Adipose tissue (tissue), 3 donors: ENCODE results near the gene RBM34. TPM values are rescaled to one million over a fixed set of nuclear protein-coding genes. Genes with fewer than 3 reads are reported as not detected.
"Not testable (repeated sequence)": the region's sequence is repeated elsewhere in the genome, so short reads cannot be mapped to it uniquely, and the experiment has no call there.

Source experiments
- H3K27ac ChIP-seq: one replicate; pipeline ENCODE4 v1.5.1; 2013; ENCODE audit warnings: low read depth, low read length
- WGBS, 3 donors: extraction: QIAGEN DNeasy Blood & Tissue Kit; methylation state at CpG; one replicate each; pipeline ENCODE4 v1.1.7; 2013; 5-methylcytosine and 5-hydroxymethylcytosine counted together
- polyA plus RNA-seq, 3 donors: library from polyadenylated mRNA; stranded (reverse); fragments of 200-250 nt; gene quantifications; one replicate each; pipeline ENCODE4 v1.2.3, GENCODE V29; 2013
- donor health status: healthy with polysubstance abuse.
- donor health status: Bipolar disorder and iron deficiency.
- donor health status: healthy.

The RBM34 gene, protein sequence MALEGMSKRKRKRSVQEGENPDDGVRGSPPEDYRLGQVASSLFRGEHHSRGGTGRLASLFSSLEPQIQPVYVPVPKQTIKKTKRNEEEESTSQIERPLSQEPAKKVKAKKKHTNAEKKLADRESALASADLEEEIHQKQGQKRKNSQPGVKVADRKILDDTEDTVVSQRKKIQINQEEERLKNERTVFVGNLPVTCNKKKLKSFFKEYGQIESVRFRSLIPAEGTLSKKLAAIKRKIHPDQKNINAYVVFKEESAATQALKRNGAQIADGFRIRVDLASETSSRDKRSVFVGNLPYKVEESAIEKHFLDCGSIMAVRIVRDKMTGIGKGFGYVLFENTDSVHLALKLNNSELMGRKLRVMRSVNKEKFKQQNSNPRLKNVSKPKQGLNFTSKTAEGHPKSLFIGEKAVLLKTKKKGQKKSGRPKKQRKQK
- polyA plus RNA-seq = 10 to 100 TPM; 26.0 to 61.9 (median 46.0) TPM

DNA sequence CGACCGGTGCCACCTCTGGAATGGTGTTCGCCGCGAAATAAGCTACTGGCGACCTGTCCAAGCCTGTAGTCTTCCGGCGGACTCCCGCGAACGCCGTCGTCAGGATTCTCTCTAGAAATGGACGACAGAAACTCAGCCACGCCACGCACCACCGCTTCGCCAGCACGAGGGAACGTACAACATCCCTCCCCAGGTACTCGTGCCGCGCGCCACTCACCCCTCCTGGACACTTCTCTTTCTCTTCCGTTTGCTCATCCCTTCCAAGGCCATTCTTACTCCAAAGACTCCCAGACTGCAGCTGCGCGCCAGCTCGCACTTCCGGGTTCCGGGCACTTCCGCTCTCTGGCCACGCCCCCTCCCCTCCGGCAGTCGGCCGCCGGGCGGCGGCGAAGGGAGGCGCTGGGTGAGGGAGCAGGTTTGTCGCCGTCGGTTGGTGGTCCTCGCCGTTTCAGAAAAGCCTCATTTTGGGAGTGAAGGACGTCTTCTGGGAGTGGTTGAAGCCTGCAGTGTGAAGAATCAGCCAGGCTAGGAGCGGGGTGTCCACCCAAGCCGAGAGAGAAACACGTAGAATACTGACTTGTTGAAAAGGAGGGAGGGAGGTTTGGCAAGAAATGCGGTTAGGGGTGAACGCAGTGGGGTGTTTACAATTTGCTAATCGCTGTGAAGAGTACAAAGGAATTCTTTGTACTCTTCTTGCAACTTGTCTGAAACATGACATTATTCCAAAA, at the start of gene RBM34:
TSS of gene RBM34 (minus strand) at position 294 of the 728 bp plus-strand sequence. CDS start at position 270, 24 bp downstream.
- H3K27ac ChIP-seq = no peak within 1 kb of the TSS
- WGBS, 3 donors = 0 to 1% (median 0%) methylated on average over 52 of the region's 52 CpGs

DNA sequence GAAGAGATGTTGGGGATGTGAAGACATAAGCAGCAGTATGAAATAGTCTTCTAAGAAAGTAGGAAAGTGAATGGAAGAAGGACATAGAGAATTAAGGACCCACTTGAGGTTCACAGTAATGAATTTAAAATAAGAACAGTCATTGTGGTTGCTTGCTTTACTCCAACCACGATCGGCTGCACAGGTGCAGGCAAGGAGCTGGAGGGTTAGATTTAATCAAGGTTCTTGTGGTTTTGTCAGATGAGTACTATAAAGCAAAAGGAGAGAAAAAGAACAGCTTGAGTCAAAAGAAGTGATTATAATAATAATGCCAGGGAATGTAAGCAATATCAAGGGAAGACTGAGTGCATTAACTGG, 46.1 kb upstream of the RBM34 start:
- 58 to 87% (median 66%) methylated on average over 2 of the region's 2 CpGs for WGBS, 3 donors
- H3K27ac ChIP-seq = no peak overlapping the region

DNA sequence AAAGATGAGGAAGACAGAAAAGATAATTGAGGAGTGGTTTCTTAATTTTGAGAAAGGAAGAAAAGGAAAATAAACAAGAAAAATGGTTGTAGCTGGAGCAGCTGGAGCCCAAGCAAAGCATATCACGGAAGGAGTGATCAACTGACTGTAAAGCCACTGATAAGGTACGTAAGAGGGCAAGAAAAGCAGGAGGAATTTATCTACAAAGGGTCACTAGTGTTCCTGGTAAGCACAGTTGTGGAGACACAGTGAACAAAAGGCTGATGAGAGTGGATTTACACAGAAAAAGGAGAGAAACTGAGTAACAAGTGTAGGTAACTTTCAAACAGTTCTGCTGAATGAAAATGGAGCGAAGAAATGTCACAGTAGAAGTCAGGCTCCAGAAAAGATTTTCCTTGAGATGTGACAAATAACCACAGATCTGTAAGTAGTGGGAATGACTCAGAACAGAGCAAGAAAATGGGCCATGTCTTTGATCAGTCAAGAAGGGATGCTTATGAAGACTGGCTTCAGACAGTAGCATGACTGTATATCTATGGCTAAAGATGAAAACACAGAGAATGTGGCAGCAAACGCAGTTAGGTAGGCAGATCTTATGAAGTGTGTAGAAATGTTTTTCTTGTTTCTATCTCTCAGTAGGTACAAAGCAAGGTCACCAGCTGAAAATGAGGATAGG, 45.6 kb upstream of the RBM34 start:
- 75 to 89% (median 88%) methylated on average over 4 of the region's 4 CpGs for WGBS, 3 donors
- H3K27ac ChIP-seq = no peak overlapping the region

DNA sequence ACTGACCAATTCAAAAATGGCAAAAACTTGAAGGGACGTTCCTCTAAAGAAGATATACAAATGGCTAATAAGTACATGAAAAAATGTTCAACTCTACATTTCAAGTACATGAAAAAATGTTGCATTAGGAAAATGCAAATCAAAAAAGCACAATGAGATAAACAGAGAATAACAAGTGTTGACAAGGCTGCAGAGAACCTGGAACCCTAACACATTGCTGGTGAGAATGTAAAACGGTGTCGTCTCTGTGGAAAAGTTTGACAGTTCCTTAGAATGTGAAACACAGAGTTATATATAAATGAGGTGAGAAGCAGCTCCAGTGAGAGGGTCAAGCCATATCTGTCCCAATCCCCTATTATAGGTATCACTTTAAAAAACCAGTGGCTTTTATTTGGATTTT, 44.6 kb upstream of the RBM34 start:
- WGBS, 3 donors = 97 to 100% (median 98%) methylated on average over 3 of the region's 3 CpGs
- H3K27ac ChIP-seq = no peak overlapping the region

DNA sequence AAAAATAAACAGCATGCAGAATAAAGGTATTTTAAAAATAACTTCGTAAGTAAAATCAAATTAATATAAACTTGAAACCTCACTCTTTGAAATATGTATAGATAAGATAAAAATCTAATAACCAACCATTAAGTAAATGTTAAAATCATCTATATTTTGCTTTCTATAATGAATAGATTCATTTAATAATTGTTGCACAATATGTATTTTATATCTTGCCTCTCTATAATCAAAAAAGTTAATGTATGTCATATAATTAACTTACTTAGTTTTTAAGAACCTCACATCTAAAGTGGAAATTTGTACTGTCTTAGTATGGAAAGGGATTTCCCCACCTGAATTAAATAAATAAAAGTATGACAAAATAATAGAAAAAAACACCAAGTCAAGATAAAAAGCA, 42.4 kb upstream of the RBM34 start:
- WGBS, 3 donors = 92 to 96% (median 94%) methylated on average over 1 of the region's 1 CpG
- H3K27ac ChIP-seq = no peak overlapping the region

DNA sequence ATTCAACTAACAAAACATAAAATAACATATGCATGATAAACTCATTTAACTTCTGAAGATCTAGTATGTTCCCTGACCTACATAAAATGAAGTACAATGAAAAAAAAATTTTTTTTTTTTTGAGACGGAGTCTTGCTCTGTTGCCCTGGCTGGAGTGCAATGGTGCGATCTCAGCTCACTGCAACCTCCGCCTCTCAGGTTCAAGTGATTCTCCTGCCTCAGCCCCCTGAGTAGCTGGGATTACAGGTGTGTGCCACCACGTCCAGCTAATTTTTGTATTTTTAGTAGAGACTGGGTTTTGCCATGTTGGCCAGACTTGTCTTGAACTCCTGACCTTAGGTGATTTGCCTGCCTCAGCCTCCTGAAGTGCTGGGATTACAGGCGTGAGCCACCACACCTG, 41.4 kb upstream of the RBM34 start:
- 95 to 98% (median 97%) methylated on average over 5 of the region's 5 CpGs for WGBS, 3 donors
- not testable (repeated sequence) for H3K27ac ChIP-seq

DNA sequence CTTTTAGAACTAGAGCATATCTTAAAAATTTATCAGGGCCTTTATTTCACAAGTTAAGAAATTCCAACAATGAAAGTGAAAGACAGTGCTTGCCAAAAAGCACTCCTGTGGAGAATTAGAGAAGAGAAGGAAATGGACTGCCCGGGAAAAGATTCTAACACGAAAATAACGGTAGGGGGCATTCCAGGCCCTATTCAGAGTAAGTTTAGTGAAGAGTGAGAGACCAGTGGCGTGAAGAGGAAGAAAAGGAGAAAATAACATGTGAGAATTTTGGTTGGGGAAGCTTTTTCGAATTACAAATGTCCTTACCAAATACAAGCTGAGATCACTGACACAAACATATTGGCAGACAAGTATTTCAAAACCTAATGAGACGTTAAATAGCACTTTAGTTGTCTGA, 38.4 kb upstream of the RBM34 start:
- no peak overlapping the region for H3K27ac ChIP-seq
- 34 to 45% (median 44%) methylated on average over 6 of the region's 6 CpGs for WGBS, 3 donors

DNA sequence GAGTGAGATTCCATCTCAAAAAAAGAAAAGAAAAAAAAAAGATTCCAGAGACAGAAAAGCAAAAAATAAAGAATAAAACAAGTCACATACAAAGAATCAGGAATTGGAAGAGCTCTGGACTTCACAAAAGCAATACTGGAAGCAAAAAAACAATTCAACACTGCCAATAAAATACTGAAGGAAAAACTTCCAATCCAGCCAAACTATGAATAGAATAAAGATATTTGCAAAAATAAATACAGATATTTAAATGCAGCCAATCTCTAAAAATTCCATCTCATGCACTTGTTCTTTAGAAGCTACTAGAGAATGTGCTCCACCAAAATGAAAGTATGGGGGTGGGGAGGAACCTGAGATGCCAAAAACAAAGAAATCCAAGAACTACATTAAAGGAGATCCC, 29.4 kb upstream of the RBM34 start:
- H3K27ac ChIP-seq = no peak overlapping the region

DNA sequence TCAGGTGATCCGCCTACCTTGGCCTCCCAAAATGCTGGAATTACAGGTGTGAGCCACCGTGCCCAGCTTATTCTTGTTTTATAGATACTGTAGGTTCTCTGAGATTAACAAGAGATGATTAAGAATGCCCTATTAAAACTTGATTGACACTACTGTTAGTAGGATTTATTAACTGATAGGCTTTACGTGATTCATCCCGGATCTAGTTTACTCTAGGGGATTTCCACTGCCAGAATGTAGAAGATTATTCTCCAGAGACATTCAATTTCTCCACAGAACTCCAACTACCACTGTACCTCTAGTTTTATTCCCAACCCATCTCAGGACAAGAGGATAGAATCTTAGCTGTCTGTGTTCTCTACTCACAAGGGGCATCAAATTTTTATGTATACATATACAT, 26.3 kb upstream of the RBM34 start:
- H3K27ac ChIP-seq = no peak overlapping the region
- WGBS, 3 donors = 81 to 89% (median 85%) methylated on average over 4 of the region's 4 CpGs

DNA sequence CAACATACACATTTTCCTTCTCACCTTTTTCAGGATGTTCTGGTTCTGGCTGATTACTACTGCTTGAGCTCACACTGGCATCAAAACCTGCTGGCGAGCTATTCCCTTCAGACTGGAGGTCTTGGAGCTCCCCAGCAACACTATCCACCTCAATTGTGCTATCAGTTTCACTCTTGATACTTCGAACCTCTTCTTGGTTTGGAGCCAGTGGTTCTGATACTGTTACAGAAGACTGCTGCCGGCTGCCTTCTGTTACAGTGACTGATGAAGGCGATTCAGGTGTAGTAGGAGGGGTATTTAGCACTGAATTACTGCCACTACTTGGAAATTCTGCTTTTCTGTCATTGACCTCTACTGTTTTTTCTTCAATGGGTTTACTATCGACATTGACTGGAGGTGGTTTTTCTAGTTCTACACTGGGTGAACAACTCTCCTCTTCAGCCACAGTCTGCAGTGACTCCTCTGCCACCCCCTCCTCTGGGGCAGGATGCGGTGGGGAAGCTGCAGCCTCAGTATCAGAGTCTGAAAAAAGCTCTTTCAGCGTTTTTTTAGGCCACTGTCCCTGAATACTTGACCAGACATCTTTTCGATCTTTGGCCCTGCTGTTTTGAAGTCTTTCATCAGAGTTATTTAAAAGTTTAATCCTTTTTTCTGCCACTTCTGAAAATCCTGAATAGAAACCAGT, 20.7 kb upstream of the RBM34 start:
- WGBS, 3 donors = 80 to 91% (median 90%) methylated on average over 8 of the region's 8 CpGs
- H3K27ac ChIP-seq = no peak overlapping the region

DNA sequence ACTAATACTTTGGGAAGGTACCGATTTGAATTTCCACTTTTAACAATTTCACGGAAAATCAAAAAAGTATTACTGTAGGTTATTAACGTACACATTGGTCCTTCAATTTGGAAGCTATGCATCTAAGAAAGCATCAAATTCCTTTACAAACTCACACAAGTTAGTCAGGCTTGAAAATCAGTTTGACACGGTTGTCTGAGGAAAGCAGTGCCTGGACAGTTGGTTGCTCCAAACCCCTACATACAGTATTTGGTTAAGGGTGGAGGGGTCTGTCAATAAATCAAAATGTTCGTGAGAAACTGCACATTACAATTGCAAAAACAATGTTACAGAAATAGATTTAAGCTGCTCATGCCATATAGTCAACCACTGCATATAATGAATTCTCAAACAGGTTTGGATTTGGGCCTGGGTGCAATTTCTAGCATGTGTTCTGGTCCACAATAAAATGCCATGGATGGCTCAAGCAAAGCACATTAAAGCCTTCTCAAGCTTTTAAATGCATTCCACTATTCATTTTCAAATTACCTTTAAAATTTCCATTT, 19.9 kb upstream of the RBM34 start:
- WGBS, 3 donors = 92% methylated on average over 5 of the region's 5 CpGs
- H3K27ac ChIP-seq = no peak overlapping the region

DNA sequence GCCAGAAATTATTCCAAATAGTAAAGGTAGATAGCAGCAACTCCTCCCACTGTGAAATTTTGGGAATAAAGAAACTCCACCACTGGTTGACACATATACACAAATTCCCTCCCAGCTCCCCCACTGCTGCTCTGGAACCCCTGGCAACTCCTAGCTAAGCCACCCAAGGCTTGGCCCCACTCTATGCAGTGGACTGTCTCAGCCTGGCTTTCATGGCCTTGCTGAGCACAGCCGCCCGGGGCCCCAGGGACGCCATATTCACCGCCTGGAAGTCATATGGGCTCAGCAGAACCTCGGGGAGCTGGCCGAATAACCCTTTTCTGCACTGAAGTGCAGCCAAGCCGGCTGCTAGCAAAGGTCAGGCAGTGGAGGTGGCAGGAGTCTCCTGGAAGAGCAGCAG, 15.4 kb upstream of the RBM34 start:
- no peak overlapping the region for H3K27ac ChIP-seq
- WGBS, 3 donors = 80 to 89% (median 83%) methylated on average over 7 of the region's 7 CpGs

DNA sequence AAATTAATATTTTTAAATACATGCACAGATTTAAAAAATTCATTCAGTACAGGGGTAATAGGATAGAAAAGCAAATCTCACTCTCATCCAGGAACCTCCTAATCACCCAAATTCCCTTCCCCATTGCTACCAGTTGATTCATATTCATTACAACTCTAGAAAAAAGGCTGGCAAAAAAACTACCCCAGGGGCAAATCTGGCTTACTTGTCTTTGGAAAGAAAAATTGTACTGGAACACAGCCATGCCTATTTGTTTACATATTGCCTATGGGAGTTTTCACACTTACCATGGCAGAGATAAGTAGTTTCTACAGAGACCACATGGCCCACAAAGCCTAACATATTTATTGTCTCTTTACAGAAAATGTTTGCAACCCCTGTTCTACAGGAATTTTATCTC, 8.9 kb upstream of the RBM34 start:
- no peak overlapping the region for H3K27ac ChIP-seq

DNA sequence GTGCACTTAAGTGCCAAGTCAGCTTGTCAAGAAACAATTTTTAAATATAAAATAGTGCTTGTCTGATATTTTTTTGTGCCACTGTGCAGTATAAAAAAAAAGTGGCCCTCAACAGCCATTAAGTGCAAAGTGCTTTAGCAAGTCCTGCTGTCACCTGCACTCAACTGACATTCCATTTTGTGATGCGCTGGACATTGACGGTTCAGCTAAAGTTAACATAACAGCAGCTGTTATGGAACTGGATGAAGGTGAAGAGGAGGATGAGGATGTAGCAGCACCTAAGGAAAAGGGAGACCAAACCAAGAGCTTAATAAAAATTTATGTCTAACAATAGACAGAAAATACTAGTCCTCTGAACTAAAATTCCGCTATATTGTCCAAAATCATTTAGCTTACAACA, 7.3 kb upstream of the RBM34 start:
- no peak overlapping the region for H3K27ac ChIP-seq
- WGBS, 3 donors = 94 to 96% (median 95%) methylated on average over 3 of the region's 3 CpGs

DNA sequence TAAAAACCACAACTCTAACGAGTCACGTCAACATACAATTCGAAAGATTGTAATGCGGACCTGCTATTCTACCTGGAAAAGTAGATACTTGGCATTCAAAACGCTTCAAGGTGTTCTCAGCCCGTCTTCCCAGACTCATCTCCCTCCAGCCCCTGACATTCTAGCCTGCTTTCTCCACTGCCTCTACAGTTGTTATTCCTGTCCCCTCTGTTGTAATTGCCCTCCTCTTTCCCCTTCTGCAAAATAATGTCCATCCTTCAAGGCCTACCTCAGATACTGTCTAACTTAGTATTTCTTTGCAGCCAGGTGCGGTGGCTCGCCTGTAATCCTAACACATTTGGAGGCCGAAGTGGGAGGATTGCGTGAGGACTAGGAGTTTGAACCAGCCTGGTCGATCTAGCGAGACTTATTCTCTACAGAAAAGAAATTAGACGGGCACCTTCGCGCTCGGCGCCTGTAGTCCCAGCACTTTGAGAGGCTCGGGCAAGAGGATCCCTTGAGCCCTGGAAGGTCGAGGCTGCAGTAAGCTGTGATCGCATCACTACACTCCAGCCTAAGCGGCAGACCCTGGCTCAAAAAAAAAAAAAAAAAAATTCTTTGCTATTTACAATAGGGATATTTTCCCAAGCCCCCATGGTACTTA, 756 bp upstream of the RBM34 start:
- WGBS, 3 donors = 60 to 67% (median 62%) methylated on average over 21 of the region's 21 CpGs
- no peak overlapping the region for H3K27ac ChIP-seq

DNA sequence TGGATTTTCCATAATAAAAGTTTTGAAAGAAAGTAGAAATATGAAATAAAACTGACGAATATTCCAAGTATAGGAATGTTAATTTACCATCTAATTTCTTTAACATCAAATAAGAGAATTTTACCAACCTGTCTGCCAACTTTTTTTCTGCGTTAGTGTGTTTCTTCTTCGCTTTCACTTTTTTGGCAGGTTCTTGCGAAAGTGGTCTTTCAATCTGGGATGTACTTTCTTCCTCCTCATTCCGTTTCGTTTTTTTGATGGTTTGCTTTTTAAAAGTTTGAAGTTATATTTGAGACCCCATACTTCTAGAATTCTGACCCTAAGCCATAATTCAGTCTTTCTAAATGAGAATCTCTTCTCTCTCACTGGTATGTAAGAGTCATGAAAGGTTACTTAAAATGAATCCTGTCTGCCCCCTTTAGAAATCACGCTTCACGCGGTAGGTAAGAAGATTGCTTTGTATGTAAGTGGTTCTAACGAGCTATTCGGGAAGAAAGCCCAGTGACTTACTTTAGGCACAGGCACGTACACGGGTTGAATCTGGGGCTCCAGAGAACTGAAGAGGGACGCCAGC, 580 bp downstream of the RBM34 start:
- WGBS, 3 donors = 5 to 9% (median 9%) methylated on average over 14 of the region's 14 CpGs
- no peak overlapping the region for H3K27ac ChIP-seq

DNA sequence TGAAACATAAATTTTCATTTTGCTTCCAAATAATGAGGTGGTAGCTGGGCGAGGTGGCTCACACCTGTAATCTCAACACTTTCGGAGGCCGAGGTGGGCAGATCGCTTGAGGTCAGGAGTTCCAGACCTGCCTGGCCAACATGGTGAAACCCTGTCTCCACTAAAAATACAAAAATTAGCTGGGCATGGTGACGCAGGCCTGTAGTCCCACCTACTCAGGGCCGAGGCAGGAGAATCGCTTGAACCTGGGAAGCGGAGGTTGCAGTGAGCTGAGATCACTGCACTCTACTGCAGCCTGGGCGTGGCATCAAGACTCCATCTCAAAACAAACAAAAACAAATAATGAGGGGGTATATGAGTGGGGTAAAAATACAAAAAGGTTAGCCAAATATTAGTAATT, 1.1 kb downstream of the RBM34 start:
- not testable (repeated sequence) for H3K27ac ChIP-seq
- 86 to 90% (median 88%) methylated on average over 9 of the region's 9 CpGs for WGBS, 3 donors

DNA sequence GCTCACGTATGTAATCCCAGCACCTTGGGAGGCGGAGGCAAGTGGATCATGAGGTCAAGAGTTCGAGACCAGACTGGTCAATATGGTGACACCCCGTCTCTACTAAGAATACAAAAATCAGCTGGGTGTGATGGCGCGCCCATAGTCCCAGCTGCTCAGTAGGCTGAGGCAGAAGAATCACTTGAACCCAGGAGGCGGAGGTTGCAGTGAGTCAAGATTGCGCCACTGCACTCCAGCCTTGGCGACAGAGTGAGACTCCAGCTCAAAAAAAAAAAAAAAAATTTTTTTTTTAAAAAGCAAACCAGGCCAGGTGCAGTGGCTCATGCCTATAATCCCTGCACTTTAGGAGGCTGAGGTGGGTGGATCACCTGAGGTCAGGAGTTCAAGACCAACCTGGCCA, 1.8 kb downstream of the RBM34 start:
- H3K27ac ChIP-seq = not testable (repeated sequence)
- 85 to 99% (median 87%) methylated on average over 9 of the region's 9 CpGs for WGBS, 3 donors
